ENCODE data around the gene SLC30A1. TPM values are rescaled to one million over a fixed set of nuclear protein-coding genes. Genes with fewer than 3 reads are reported as not detected.

SLC30A1 gene
- total RNA-seq, 5 donors from 2014 or later (not counting 1 experiment from before 2014, with no cell fraction given), result 4.7 to 11.8 (median 9.4) TPM

GRCh38 chr1:211609120-211610024 lies 30.4 kb upstream of the SLC30A1 start:
- WGBS (ENCODE audit: insufficient coverage), result 92% methylated on average over 9 of the region's 10 CpGs
- POLR2A ChIA-PET, result no interaction called here
- no peak overlapping the region for H3K27ac ChIP-seq (ENCODE audit: low read length)

GRCh38 chr1:211607754-211608473 lies 29.0 kb upstream of the SLC30A1 start:
- H3K4me1 Mint-ChIP-seq, result peaks cover 20 to 27% (median 27%) of the 10 kb centered on the region in 3 donors
- no peaks in the 10 kb centered on the region for H3K9me3 Mint-ChIP-seq
- peaks cover 5 to 10% of the 10 kb centered on the region in 2 experiments for H3K4me1 ChIP-seq (ENCODE audit: control insufficient read depth in 1 of 2, extremely low read depth in 1 of 2, insufficient read depth in 2 of 2, low read length in 2 of 2)
- H3K4me3 Mint-ChIP-seq, result peak overlapping the region in 1 of 3 donors; percentile 80
- ChIA-PET POLR2A (no interaction called here), CTCF (interaction anchor here in 1 of 2 donors (0.6 to 0.7 kb wide), 2 partner anchors 44 to 405 kb away, joined by 4 read pairs; no protein-coding TSS in a partner anchor)
- WGBS (ENCODE audit: insufficient coverage), result 100% methylated on average over 5 of the region's 6 CpGs
- H3K27ac Mint-ChIP-seq, result no peak overlapping the region
- no peak for DNase-seq
- H3K9me3 ChIP-seq, result no peaks in the 10 kb centered on the region
- ATAC-seq (replicated peaks in 1 of 4), result no peak
- no peaks in the 10 kb centered on the region for H3K36me3 ChIP-seq (ENCODE audit: control insufficient read depth in 2 of 2, extremely low read depth in 1 of 2, insufficient read depth in 1 of 2, low read length in 1 of 2)
- H3K27me3 Mint-ChIP-seq, result no peaks in the 10 kb centered on the region
- H3K27ac ChIP-seq (ENCODE audit: low read length), result no peak overlapping the region
- no peaks in the 10 kb centered on the region for H3K27me3 ChIP-seq (replicated peaks in 1 of 2; ENCODE audit: control insufficient read depth in 2 of 2, extremely low read depth in 1 of 2, insufficient read depth in 2 of 2, low read length in 1 of 2)
- H3K36me3 Mint-ChIP-seq, result no peaks in the 10 kb centered on the region
- no peak overlapping the region for H3K4me3 ChIP-seq (ENCODE audit: control insufficient read depth in 1 of 2, extremely low read depth in 1 of 2, low read length in 1 of 2)

More at GRCh38 chr1:211609120-211610024, 30.4 kb upstream of the SLC30A1 start:
- ATAC-seq (replicated peaks in 1 of 4) (no peak), DNase-seq (no peak)
- Mint-ChIP-seq H3K36me3 (no peaks in the 10 kb centered on the region), H3K27me3 (no peaks in the 10 kb centered on the region), H3K4me1 (peaks cover 20 to 27% (median 27%) of the 10 kb centered on the region in 3 donors), H3K9me3 (no peaks in the 10 kb centered on the region), H3K4me3 (no peak overlapping the region), H3K27ac (no peak overlapping the region)
- no peak overlapping the region for H3K4me3 ChIP-seq (ENCODE audit: control insufficient read depth in 1 of 2, extremely low read depth in 1 of 2, low read length in 1 of 2)
- H3K36me3 ChIP-seq (ENCODE audit: control insufficient read depth in 2 of 2, extremely low read depth in 1 of 2, insufficient read depth in 1 of 2, low read length in 1 of 2), result no peaks in the 10 kb centered on the region
- no peaks in the 10 kb centered on the region for H3K27me3 ChIP-seq (replicated peaks in 1 of 2; ENCODE audit: control insufficient read depth in 2 of 2, extremely low read depth in 1 of 2, insufficient read depth in 2 of 2, low read length in 1 of 2)
- no peaks in the 10 kb centered on the region for H3K9me3 ChIP-seq
- CTCF ChIA-PET, result no interaction called here
- H3K4me1 ChIP-seq (ENCODE audit: control insufficient read depth in 1 of 2, extremely low read depth in 1 of 2, insufficient read depth in 2 of 2, low read length in 2 of 2), result peaks cover 5 to 10% of the 10 kb centered on the region in 2 experiments

- Histone ChIP-seq H3K36me3 (ENCODE audit: control insufficient read depth in 2 of 2, extremely low read depth in 1 of 2, insufficient read depth in 1 of 2, low read length in 1 of 2) (no peaks in the 10 kb centered on the region), H3K9me3 (no peaks in the 10 kb centered on the region), H3K4me3 (ENCODE audit: control insufficient read depth in 1 of 2, extremely low read depth in 1 of 2, low read length in 1 of 2) (peak overlapping the region; percentile 27 to 47), H3K27me3 (replicated peaks in 1 of 2; ENCODE audit: control insufficient read depth in 2 of 2, extremely low read depth in 1 of 2, insufficient read depth in 2 of 2, low read length in 1 of 2) (no peaks in the 10 kb centered on the region), H3K4me1 (ENCODE audit: control insufficient read depth in 1 of 2, extremely low read depth in 1 of 2, insufficient read depth in 2 of 2, low read length in 2 of 2) (peaks cover 5 to 10% of the 10 kb centered on the region in 2 experiments), H3K27ac (ENCODE audit: low read length) (peak overlapping the region; percentile 15)
- DNase-seq, result peak in 18 of 35 experiments; percentile 6 to 48 (median 13)
- WGBS (ENCODE audit: insufficient coverage), result 42% methylated on average over 7 of the region's 12 CpGs
- Mint-ChIP-seq H3K4me1 (peaks cover 20 to 27% (median 27%) of the 10 kb centered on the region in 3 donors), H3K4me3 (peak overlapping the region; percentile 76 to 81 (median 80)), H3K9me3 (no peaks in the 10 kb centered on the region), H3K27ac (peak overlapping the region; percentile 85 to 95), H3K36me3 (no peaks in the 10 kb centered on the region), H3K27me3 (no peaks in the 10 kb centered on the region)
- ATAC-seq (replicated peaks in 1 of 4), result peak; percentile 65 to 82 (median 77)
- ChIA-PET POLR2A (interaction anchor here in 1 of 2 donors (0.6 kb wide), 1 partner anchor 54 kb away, joined by 3 read pairs; no protein-coding TSS in a partner anchor), CTCF (interaction anchor here in 1 of 2 donors (0.8 to 3.1 kb wide), 3 partner anchors 18 to 429 kb away, joined by 3 to 14 read pairs (median 9); partner anchors contain the start of genes DTL, INTS7 and SLC30A1)
Observed at GRCh38 chr1:211606914-211607753, 28.2 kb upstream of the SLC30A1 start.

GRCh38 chr1:211606332-211606913 lies 27.5 kb upstream of the SLC30A1 start:
- DNase-seq (peak in 14 of 35 experiments; percentile 4 to 38 (median 14)), ATAC-seq (replicated peaks in 1 of 4) (peak; percentile 67 to 94 (median 78))
- Histone ChIP-seq H3K27ac (ENCODE audit: low read length) (peak overlapping the region; percentile 15), H3K9me3 (no peaks in the 10 kb centered on the region), H3K4me3 (ENCODE audit: control insufficient read depth in 1 of 2, extremely low read depth in 1 of 2, low read length in 1 of 2) (peak overlapping the region; percentile 27 to 47), H3K36me3 (ENCODE audit: control insufficient read depth in 2 of 2, extremely low read depth in 1 of 2, insufficient read depth in 1 of 2, low read length in 1 of 2) (no peaks in the 10 kb centered on the region), H3K27me3 (replicated peaks in 1 of 2; ENCODE audit: control insufficient read depth in 2 of 2, extremely low read depth in 1 of 2, insufficient read depth in 2 of 2, low read length in 1 of 2) (no peaks in the 10 kb centered on the region), H3K4me1 (ENCODE audit: control insufficient read depth in 1 of 2, extremely low read depth in 1 of 2, insufficient read depth in 2 of 2, low read length in 2 of 2) (peaks cover 5 to 10% of the 10 kb centered on the region in 2 experiments)
- 77% methylated on average over 4 of the region's 8 CpGs for WGBS (ENCODE audit: insufficient coverage)
- Mint-ChIP-seq H3K27ac (peak overlapping the region; percentile 85 to 95), H3K4me3 (peak overlapping the region; percentile 76 to 81 (median 80)), H3K27me3 (no peaks in the 10 kb centered on the region), H3K4me1 (peaks cover 20 to 27% (median 27%) of the 10 kb centered on the region in 3 donors), H3K9me3 (no peaks in the 10 kb centered on the region), H3K36me3 (no peaks in the 10 kb centered on the region)
- POLR2A ChIA-PET, result interaction anchor here in 1 of 2 donors (0.6 kb wide), 1 partner anchor 54 kb away, joined by 3 read pairs; no protein-coding TSS in a partner anchor
- CTCF ChIA-PET, result interaction anchor here in 1 of 2 donors (0.8 to 3.1 kb wide), 3 partner anchors 19 to 429 kb away, joined by 3 to 14 read pairs (median 9); partner anchors contain the start of genes DTL, INTS7 and SLC30A1

GRCh38 chr1:211605603-211606331 lies 26.8 kb upstream of the SLC30A1 start:
- Histone ChIP-seq H3K9me3 (no peaks in the 10 kb centered on the region), H3K27ac (ENCODE audit: low read length) (no peak overlapping the region), H3K4me1 (ENCODE audit: control insufficient read depth in 1 of 2, extremely low read depth in 1 of 2, insufficient read depth in 2 of 2, low read length in 2 of 2) (peaks cover 5 to 10% of the 10 kb centered on the region in 2 experiments), H3K27me3 (replicated peaks in 1 of 2; ENCODE audit: control insufficient read depth in 2 of 2, extremely low read depth in 1 of 2, insufficient read depth in 2 of 2, low read length in 1 of 2) (no peaks in the 10 kb centered on the region), H3K4me3 (ENCODE audit: control insufficient read depth in 1 of 2, extremely low read depth in 1 of 2, low read length in 1 of 2) (peak overlapping the region in 1 of 2 donors; percentile 27), H3K36me3 (ENCODE audit: control insufficient read depth in 2 of 2, extremely low read depth in 1 of 2, insufficient read depth in 1 of 2, low read length in 1 of 2) (no peaks in the 10 kb centered on the region)
- WGBS (ENCODE audit: insufficient coverage), result 95% methylated on average over 7 of the region's 11 CpGs
- no peak for DNase-seq
- Mint-ChIP-seq H3K27ac (peak overlapping the region; percentile 85 to 95), H3K36me3 (no peaks in the 10 kb centered on the region), H3K27me3 (no peaks in the 10 kb centered on the region), H3K9me3 (no peaks in the 10 kb centered on the region), H3K4me1 (peaks cover 20 to 27% (median 27%) of the 10 kb centered on the region in 3 donors), H3K4me3 (peak overlapping the region; percentile 76 to 81 (median 80))
- POLR2A ChIA-PET, result interaction anchor here (0.5 to 0.7 kb wide), 2 partner anchors 11 to 342 kb away, joined by 4 to 7 read pairs; no protein-coding TSS in a partner anchor
- CTCF ChIA-PET, result interaction anchor here (0.5 to 3.1 kb wide), 5 partner anchors 19 to 239 kb away, joined by 3 to 14 read pairs (median 3); partner anchors contain the start of gene SLC30A1 (in 1 of the 2)
- no peak for ATAC-seq (replicated peaks in 1 of 4)
